Raji (cell line): ENCODE data around the gene SUPT16H.

ENCODE experiments used
- POLR2A ChIP-seq: IDR thresholded peaks from 2 replicates; pipeline ENCODE4 v1.6.1; 2011; ENCODE audit warnings: low read depth, low read length, control low read depth; ENCODE audit not compliant: insufficient read depth

SUPT16H gene

GRCh38 chr14:21383848-21384493, at the start of gene SUPT16H:
Gene SUPT16H (minus strand): TSS chr14:21384019. CDS start chr14:21383927, 92 bp downstream.
- peak; percentile 81 for TF ChIP-seq POLR2A

- TF ChIP-seq POLR2A = no peak
These were observed 47.3 kb upstream of the SUPT16H start for GRCh38 chr14:21431126-21431525.

GRCh38 chr14:21428930-21429329, 45.1 kb upstream of the SUPT16H start:
- TF ChIP-seq POLR2A = no peak

GRCh38 chr14:21426692-21427091, 42.9 kb upstream of the SUPT16H start:
- no peak for TF ChIP-seq POLR2A

- TF ChIP-seq POLR2A = no peak
These were observed 35.7 kb upstream of the SUPT16H start for GRCh38 chr14:21419528-21419927.

GRCh38 chr14:21415329-21415728, 31.5 kb upstream of the SUPT16H start:
- no peak for TF ChIP-seq POLR2A

- TF ChIP-seq POLR2A = no peak
These were observed 30.4 kb upstream of the SUPT16H start for GRCh38 chr14:21414137-21414631.

GRCh38 chr14:21408147-21408546, 24.3 kb upstream of the SUPT16H start:
- no peak for TF ChIP-seq POLR2A

GRCh38 chr14:21406213-21406612, 22.4 kb upstream of the SUPT16H start:
- no peak for TF ChIP-seq POLR2A

GRCh38 chr14:21405097-21405496, 21.3 kb upstream of the SUPT16H start:
- no peak for TF ChIP-seq POLR2A

GRCh38 chr14:21399311-21399870, 15.6 kb upstream of the SUPT16H start:
- TF ChIP-seq POLR2A = no peak

- TF ChIP-seq POLR2A = no peak
These were observed 15.1 kb upstream of the SUPT16H start for GRCh38 chr14:21398901-21399300.

- TF ChIP-seq POLR2A = no peak
These were observed 11.6 kb upstream of the SUPT16H start for GRCh38 chr14:21395450-21395849.

- TF ChIP-seq POLR2A = no peak
These were observed 1.5 kb upstream of the SUPT16H start for GRCh38 chr14:21385188-21385904.

- TF ChIP-seq POLR2A = no peak; the same call in 1 of the 2 replicates
These were observed 654 bp upstream of the SUPT16H start for GRCh38 chr14:21384494-21384851.

GRCh38 chr14:21382886-21383847, 652 bp downstream of the SUPT16H start:
- TF ChIP-seq POLR2A = peak; percentile 58; the same call in 1 of the 2 replicates

GRCh38 chr14:21382095-21382494, 1.7 kb downstream of the SUPT16H start:
- TF ChIP-seq POLR2A = no peak
